RWPE1 (cell line): Measurements from ENCODE around the gene TRIM27.
"Not testable (repeated sequence)": the region's sequence is repeated elsewhere in the genome, so short reads cannot be mapped to it uniquely, and the experiment has no call there.

Experiments used
- CTCF ChIA-PET: fragments of 350-600 bp; sonication (Branson Sonifier 250); formaldehyde crosslinking; extraction: SDS; loops from one replicate; lab custom pipeline; 2021; lab: Yijun Ruan, JAX
- POLR2A ChIA-PET: fragments of 400-600 bp; formaldehyde crosslinking; extraction: SDS; loops from one replicate; lab custom pipeline; 2020; ENCODE audit warnings: antibody characterized with exemption; ENCODE audit not compliant: low non-redundant PET; lab: Yijun Ruan, JAX
- DNase-seq: peaks from one replicate; pipeline ENCODE4 v3.0.0; 2012; ENCODE audit warnings: low spot score
- H3K27ac ChIP-seq: fragments of 450-650 bp; 2 replicates; pipeline ENCODE4 v1.5.1; 2017
- CTCF ChIP-seq: fragments of 450-650 bp; conservative IDR thresholded peaks from 2 replicates; pipeline ENCODE4 v1.5.1; 2017; ENCODE audit warnings: low read depth, mild to moderate bottlenecking

The TRIM27 gene

GRCh38 chr6:28956331-28956730 is 32.5 kb upstream of the TRIM27 start:
- H3K27ac ChIP-seq, result no peak overlapping the region
- TF ChIP-seq CTCF, result no peak
- ChIA-PET POLR2A (no interaction called here), CTCF (no interaction called here)
- DNase-seq, result no peak

- TF ChIP-seq CTCF, result no peak
- ChIA-PET CTCF (no interaction called here), POLR2A (no interaction called here)
- H3K27ac ChIP-seq, result no peak overlapping the region
- peak; percentile 24 for DNase-seq
Observed at GRCh38 chr6:28953585-28954258, 29.9 kb upstream of the TRIM27 start.

- H3K27ac ChIP-seq, result no peak overlapping the region
- no peak for TF ChIP-seq CTCF
- ChIA-PET CTCF (interaction anchor here (0.6 kb wide), 1 partner anchor 8 kb away, joined by 5 read pairs; no protein-coding TSS in a partner anchor), POLR2A (no interaction called here)
- peak; percentile 50 for DNase-seq
Observed at GRCh38 chr6:28953039-28953584, 29.3 kb upstream of the TRIM27 start.

GRCh38 chr6:28949656-28950195 is 25.9 kb upstream of the TRIM27 start:
- POLR2A ChIA-PET, result not testable (repeated sequence)

GRCh38 chr6:28948782-28949486 is 25.1 kb upstream of the TRIM27 start:
- no peak overlapping the region for H3K27ac ChIP-seq
- no peak for DNase-seq
- no peak for TF ChIP-seq CTCF
- ChIA-PET POLR2A (no interaction called here), CTCF (interaction anchor here (0.6 kb wide), 1 partner anchor 69 kb away, joined by 3 read pairs; no protein-coding TSS in a partner anchor)

More at GRCh38 chr6:28949656-28950195, 25.9 kb upstream of the TRIM27 start:
- H3K27ac ChIP-seq, DNase-seq: not testable (repeated sequence)
- CTCF ChIA-PET, result interaction anchor here (0.6 kb wide), 1 partner anchor 210 kb away, joined by 3 read pairs; no protein-coding TSS in a partner anchor

GRCh38 chr6:28947831-28948270 is 24.1 kb upstream of the TRIM27 start:
- CTCF ChIA-PET, result interaction anchor here (1.1 to 1.2 kb wide), 2 partner anchors 33 to 68 kb away, joined by 3 read pairs; no protein-coding TSS in a partner anchor
- TF ChIP-seq CTCF, result no peak
- POLR2A ChIA-PET, result no interaction called here
- DNase-seq, result peak; percentile 53
- peak overlapping the region; percentile 37 for H3K27ac ChIP-seq
